K562 (cell line): Measurements from ENCODE around the gene CCNY. TPM values are rescaled to one million over a fixed set of nuclear protein-coding genes. Genes with fewer than 3 reads are reported as not detected.
A peak's percentile ranks its signal among the peaks of the same experiment; 100 is the strongest.

Source experiments
- C11orf30 ChIP-seq: fragments of 450-650 bp; IDR thresholded peaks from 2 replicates; pipeline ENCODE4 v1.6.1; 2016; ENCODE audit warnings: low read depth, mild to moderate bottlenecking
- CBX2 ChIP-seq: fragments of 200-600 bp; sonication (generic); IDR thresholded peaks from one replicate; pipeline ENCODE4 v1.6.1; 2012; ENCODE audit warnings: mild to moderate bottlenecking, low read length, inconsistent platforms; ENCODE audit not compliant: insufficient read depth, poor library complexity, severe bottlenecking
- CEBPB ChIP-seq: fragments of 450-650 bp; IDR thresholded peaks from 2 replicates; pipeline ENCODE4 v1.6.1; 2016; ENCODE audit warnings: missing genetic modification characterization, missing compliant biosample characterization
- CEBPG ChIP-seq, 3 experiments: fragments of 200-800 bp in 1 of 3; sonication (Bioruptor generic) in 1 of 3; sonication (generic) in 1 of 3; formaldehyde crosslinking in 1 of 3; IDR thresholded peaks in 2 of 3; conservative IDR thresholded peaks in 1 of 3; 2 replicates each; pipeline versions ENCODE4 v1.6.1 to v1.8.0; 2016 to 2022; ENCODE audit warnings: missing compliant biosample characterization in 2 of 3, missing genetic modification characterization in 2 of 3, mild to moderate bottlenecking in 1 of 3, missing genetic modification reagents in 1 of 3
- DPF2 ChIP-seq: fragments of 450-650 bp; IDR thresholded peaks from 2 replicates; pipeline ENCODE4 v1.6.1; 2016
- EGR1 ChIP-seq: fragments of 450-650 bp; conservative IDR thresholded peaks from 2 replicates; pipeline ENCODE4 v1.6.1; 2017; ENCODE audit warnings: mild to moderate bottlenecking
- FIP1L1 ChIP-seq: fragments of 200-400 bp; formaldehyde crosslinking; IDR thresholded peaks from 2 replicates; pipeline ENCODE4 v1.6.1; 2018; ENCODE audit warnings: mild to moderate bottlenecking, low read depth, low read length; ENCODE audit not compliant: poor library complexity, severe bottlenecking
- GABPA ChIP-seq: fragments of 200-800 bp; sonication (Bioruptor generic); conservative IDR thresholded peaks from 2 replicates; pipeline ENCODE4 v1.6.1; 2016; ENCODE audit warnings: low read depth, missing genetic modification characterization, missing compliant biosample characterization
- GABPB2 ChIP-seq: fragments of 250-450 bp; sonication (Bioruptor Pico); conservative IDR thresholded peaks from 2 replicates; pipeline ENCODE4 v1.5.1; 2021; ENCODE audit warnings: mild to moderate bottlenecking
- JUND ChIP-seq, 2 experiments: IDR thresholded peaks; 2 replicates in 1 of 2; 3 replicates in 1 of 2; pipeline ENCODE4 v1.6.1; 2011; ENCODE audit warnings: borderline replicate concordance in 2 of 2, low read depth in 2 of 2, low read length in 2 of 2, improper control_type of control experiment in 1 of 2, missing biosample characterization in 1 of 2, missing genetic modification characterization in 1 of 2, missing genetic modification reagents in 1 of 2
- KLF1 ChIP-seq: fragments of 450-650 bp; IDR thresholded peaks from 2 replicates; pipeline ENCODE4 v1.6.1; 2016; ENCODE audit warnings: missing genetic modification characterization, missing compliant biosample characterization
- MAFF ChIP-seq: IDR thresholded peaks from 2 replicates; pipeline ENCODE4 v1.6.1; 2012; ENCODE audit warnings: low read length, improper control_type of control experiment
- MAFG ChIP-seq: fragments of 450-650 bp; conservative IDR thresholded peaks from 2 replicates; pipeline ENCODE4 v1.6.1; 2016; ENCODE audit warnings: missing genetic modification characterization, missing compliant biosample characterization
- MAFK ChIP-seq: IDR thresholded peaks from 2 replicates; pipeline ENCODE4 v1.6.1; 2011; ENCODE audit warnings: low read length, improper control_type of control experiment
- NFE2 ChIP-seq: IDR thresholded peaks from 2 replicates; pipeline ENCODE4 v1.6.1; 2014; ENCODE audit warnings: antibody characterized with exemption, low read depth
- PHTF2 ChIP-seq: fragments of 250-450 bp; sonication (Bioruptor Pico); IDR thresholded peaks from 2 replicates; pipeline ENCODE4 v1.5.0; 2021; ENCODE audit warnings: mild to moderate bottlenecking
- RBFOX2 ChIP-seq: fragments of 200-400 bp; formaldehyde crosslinking; IDR thresholded peaks from 2 replicates; pipeline ENCODE4 v1.6.1; 2017; ENCODE audit warnings: low read depth, mild to moderate bottlenecking, low read length, moderate library complexity
- SMARCA4 ChIP-seq: fragments of 450-650 bp; IDR thresholded peaks from 2 replicates; pipeline ENCODE4 v1.6.1; 2016
- TEAD4 ChIP-seq, 2 experiments: sonication (generic) in 1 of 2; formaldehyde crosslinking in 1 of 2; IDR thresholded peaks; 2 replicates each; pipeline versions ENCODE4 v1.6.1 to v1.8.0; 2012 to 2022; ENCODE audit warnings: borderline replicate concordance in 1 of 2, inconsistent platforms in 1 of 2, low read length in 1 of 2, mild to moderate bottlenecking in 1 of 2, missing genetic modification reagents in 1 of 2
- TRIM28 ChIP-seq: fragments of 450-650 bp; IDR thresholded peaks from 2 replicates; pipeline ENCODE4 v1.6.1; 2017
- ZFP36 ChIP-seq: fragments of 150-350 bp; IDR thresholded peaks from 2 replicates; pipeline ENCODE4 v1.6.1; 2018; ENCODE audit warnings: low read length, low read depth; ENCODE audit not compliant: partially characterized antibody
- ZNF224 ChIP-seq: sonication (generic); formaldehyde crosslinking; IDR thresholded peaks from 2 replicates; pipeline ENCODE4 v1.8.0; 2022; ENCODE audit warnings: mild to moderate bottlenecking, missing genetic modification reagents
- ZNF282 ChIP-seq: sonication (generic); formaldehyde crosslinking; IDR thresholded peaks from 2 replicates; pipeline ENCODE4 v1.8.1; 2023; ENCODE audit warnings: missing genetic modification reagents
- ZNF75A ChIP-seq: fragments of 450-650 bp; formaldehyde crosslinking; IDR thresholded peaks from 2 replicates; pipeline ENCODE4 v1.4.0; 2020; ENCODE audit warnings: mild to moderate bottlenecking
- polyA plus RNA-seq, 8 experiments: library from polyadenylated mRNA; depleted of rRNA in 4 of 8; stranded (reverse) in 5 of 8; unstranded in 3 of 8; fragments of >200 nt; fragmentation: Nextera tagmentation in 2 of 8; fragmentation: Illumina TruSeq in 1 of 8; extraction: Ambion mirVana in 2 of 8; extraction: Trizol in 1 of 8; gene quantifications; 2 replicates each; pipeline versions ENCODE4 v1.2.1 to v1.2.3, GENCODE V29; 2011 to 2014; ENCODE audit warnings: inconsistent platforms in 1 of 8, missing spikeins in 1 of 8
- total RNA-seq, 7 experiments: library from RNA; depleted of rRNA in 6 of 7; stranded (reverse); fragments of >200 nt in 6 of 7; fragmentation: Illumina TruSeq in 2 of 7; extraction: Trizol in 2 of 7; gene quantifications; 2 replicates each; pipeline versions ENCODE4 v1.2.1 to v1.2.3, GENCODE V29; 2011 to 2021; ENCODE audit warnings: low replicate concordance in 1 of 7
- TF ChIP-seq, protein P1 (sequence below): fragments of 450-650 bp; IDR thresholded peaks from 2 replicates; pipeline ENCODE4 v1.6.1; 2016; ENCODE audit warnings: antibody characterized with exemption
- TF ChIP-seq, protein P2 (sequence below): fragments of 250-450 bp; sonication (Bioruptor Pico); IDR thresholded peaks from 2 replicates; pipeline ENCODE4 v1.8.0; 2021; ENCODE audit warnings: moderate library complexity, mild to moderate bottlenecking, inconsistent platforms

The CCNY gene
- total and polyA plus RNA-seq, 9 of the 15 experiments (the other 6 are each of a cell fraction or from before 2014, with no cell fraction given): 8.4 to 109 (median 38.6) TPM

DNA sequence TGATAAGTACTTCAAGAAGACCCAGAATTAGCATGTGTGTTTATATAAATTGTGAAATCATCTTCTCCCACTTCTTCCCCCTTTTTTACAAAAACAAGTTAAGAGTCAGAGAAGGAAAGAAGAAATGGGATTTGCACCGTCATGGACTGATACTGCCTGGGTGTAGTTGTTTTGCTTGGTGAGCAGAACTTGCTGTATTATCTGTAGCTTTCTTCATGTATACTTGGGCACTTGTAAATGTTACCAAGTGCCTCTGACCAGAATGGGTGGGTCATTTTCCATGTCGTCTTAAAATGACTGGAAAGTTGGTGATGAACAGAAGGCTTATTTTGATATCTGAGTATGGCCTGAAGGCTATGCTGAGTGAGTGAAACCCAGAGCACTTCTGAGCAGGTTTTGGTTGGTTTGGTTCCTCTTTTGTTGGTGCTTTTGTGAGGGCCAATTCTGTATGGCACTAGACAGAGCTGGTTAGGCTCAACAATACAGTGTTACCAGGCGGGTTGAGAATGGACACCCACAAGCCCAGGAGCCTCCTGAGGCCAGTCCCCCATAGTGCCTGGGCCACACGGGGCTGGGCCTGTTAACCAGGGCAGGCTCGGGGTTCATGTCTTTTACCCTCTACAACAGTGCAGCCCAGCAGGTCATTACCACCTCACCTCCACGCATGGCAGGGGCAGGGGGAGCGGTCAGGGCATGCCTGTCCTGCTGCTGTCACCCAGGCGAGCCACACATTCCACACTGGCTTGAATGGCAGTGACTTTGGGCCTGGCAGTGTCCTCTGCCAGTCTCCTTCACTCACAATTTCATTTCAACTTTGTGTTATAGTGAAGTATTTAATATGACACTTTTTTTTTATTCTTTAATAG is 115.1 kb downstream of the CCNY start (continued):
- peak; percentile 77; the same call in 1 of the 2 replicates for TF ChIP-seq MAFF
- TF ChIP-seq PHTF2 (CRISPR knock-in tag): no peak
- peak; percentile 59 for TF ChIP-seq DPF2
- TF ChIP-seq NFE2: peak; percentile 90
- TF ChIP-seq, protein P1, sequence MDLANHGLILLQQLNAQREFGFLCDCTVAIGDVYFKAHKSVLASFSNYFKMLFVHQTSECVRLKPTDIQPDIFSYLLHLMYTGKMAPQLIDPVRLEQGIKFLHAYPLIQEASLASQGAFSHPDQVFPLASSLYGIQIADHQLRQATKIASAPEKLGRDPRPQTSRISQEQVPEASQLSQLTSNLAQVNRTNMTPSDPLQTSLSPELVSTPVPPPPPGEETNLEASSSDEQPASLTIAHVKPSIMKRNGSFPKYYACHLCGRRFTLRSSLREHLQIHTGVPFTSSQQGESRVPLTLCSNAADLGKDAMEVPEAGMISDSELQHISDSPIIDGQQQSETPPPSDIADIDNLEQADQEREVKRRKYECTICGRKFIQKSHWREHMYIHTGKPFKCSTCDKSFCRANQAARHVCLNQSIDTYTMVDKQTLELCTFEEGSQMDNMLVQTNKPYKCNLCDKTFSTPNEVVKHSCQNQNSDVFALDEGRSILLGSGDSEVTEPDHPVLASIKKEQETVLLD: no peak
- peak; percentile 78 for TF ChIP-seq CEBPB (tag)
- no peak for TF ChIP-seq ZNF224 (CRISPR knock-in tag)
- no peak for TF ChIP-seq TEAD4 (IDR thresholded peaks at IDR 0.05; ENCODE audit: low read length)
- TF ChIP-seq TEAD4 (CRISPR knock-in tag; IDR thresholded peaks at IDR 0.05; ENCODE audit: borderline replicate concordance): no peak
- TF ChIP-seq MAFG (tag): peak; percentile 92
- TF ChIP-seq, protein P2, sequence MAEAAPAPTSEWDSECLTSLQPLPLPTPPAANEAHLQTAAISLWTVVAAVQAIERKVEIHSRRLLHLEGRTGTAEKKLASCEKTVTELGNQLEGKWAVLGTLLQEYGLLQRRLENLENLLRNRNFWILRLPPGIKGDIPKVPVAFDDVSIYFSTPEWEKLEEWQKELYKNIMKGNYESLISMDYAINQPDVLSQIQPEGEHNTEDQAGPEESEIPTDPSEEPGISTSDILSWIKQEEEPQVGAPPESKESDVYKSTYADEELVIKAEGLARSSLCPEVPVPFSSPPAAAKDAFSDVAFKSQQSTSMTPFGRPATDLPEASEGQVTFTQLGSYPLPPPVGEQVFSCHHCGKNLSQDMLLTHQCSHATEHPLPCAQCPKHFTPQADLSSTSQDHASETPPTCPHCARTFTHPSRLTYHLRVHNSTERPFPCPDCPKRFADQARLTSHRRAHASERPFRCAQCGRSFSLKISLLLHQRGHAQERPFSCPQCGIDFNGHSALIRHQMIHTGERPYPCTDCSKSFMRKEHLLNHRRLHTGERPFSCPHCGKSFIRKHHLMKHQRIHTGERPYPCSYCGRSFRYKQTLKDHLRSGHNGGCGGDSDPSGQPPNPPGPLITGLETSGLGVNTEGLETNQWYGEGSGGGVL (CRISPR knock-in tag): no peak
- no peak for TF ChIP-seq GABPB2
- peak; percentile 88 for TF ChIP-seq C11orf30
- no peak for TF ChIP-seq CEBPG (CRISPR knock-in tag; IDR thresholded peaks at IDR 0.05)
- TF ChIP-seq CEBPG (tag; conservative IDR thresholded peaks at IDR 0.05 in 1 of 2, IDR thresholded peaks at IDR 0.05 in 1 of 2): peak in 1 of 2 experiments; percentile 24; a peak in 1 of 4 replicates
- TF ChIP-seq SMARCA4: peak; percentile 58; the same call in 1 of the 2 replicates
- TF ChIP-seq ZNF282 (CRISPR knock-in tag): no peak
- no peak for TF ChIP-seq CBX2
- TF ChIP-seq ZFP36: no peak
- TF ChIP-seq EGR1: no peak
- TF ChIP-seq TRIM28: no peak
- TF ChIP-seq ZNF75A (CRISPR knock-in tag): 0 out of 2 replicates have a peak, but pooled peaks have one; percentile 23
- TF ChIP-seq FIP1L1: no peak
- TF ChIP-seq KLF1: no peak
- no peak for TF ChIP-seq RBFOX2
- peak; percentile 74 for TF ChIP-seq MAFK
- TF ChIP-seq JUND (IDR thresholded peaks at IDR 0.05; ENCODE audit: borderline replicate concordance, low read depth, low read length): no peak
- peak; percentile 30; the same call in 1 of the 3 replicates for TF ChIP-seq JUND (tag; IDR thresholded peaks at IDR 0.05; ENCODE audit: borderline replicate concordance, low read depth, low read length)
- no peak for TF ChIP-seq GABPA (tag)
